Neural cell (in vitro differentiated cells): ENCODE results near the gene SLC35G1. TPM values are rescaled to one million over a fixed set of nuclear protein-coding genes. Genes with fewer than 3 reads are reported as not detected.

ENCODE experiments used
- H2AFZ ChIP-seq: fragments of 200-600, 300-800 bp; sonication (generic), shearing (Covaris generic); 2 replicates; pipeline ENCODE4 v1.6.0; 2014; ENCODE audit warnings: low read depth, mild to moderate bottlenecking, antibody characterized with exemption, low read length, moderate library complexity
- H3F3A ChIP-seq: fragments of 200-600 bp; shearing (Covaris generic); 2 replicates; pipeline ENCODE4 v1.6.1; 2016; ENCODE audit warnings: mild to moderate bottlenecking, moderate library complexity, mixed read lengths, antibody characterized with exemption, low read length; ENCODE audit not compliant: insufficient read depth, poor library complexity, severe bottlenecking
- H3K27ac ChIP-seq: fragments of 200-600, 300-800 bp; sonication (generic), shearing (Covaris generic); 2 replicates; pipeline ENCODE4 v1.5.1; 2014; ENCODE audit warnings: mild to moderate bottlenecking, low read length, moderate library complexity
- H3K27me3 ChIP-seq: fragments of 300-800, 200-600 bp; sonication (generic), shearing (Covaris generic); 2 replicates; pipeline ENCODE4 v1.6.0; 2014; ENCODE audit warnings: mild to moderate bottlenecking, low read depth, low read length, moderate library complexity; ENCODE audit not compliant: insufficient read depth
- H3K36me3 ChIP-seq: fragments of 300-800, 200-600 bp; sonication (generic), shearing (Covaris generic); 2 replicates; pipeline ENCODE4 v1.5.1; 2014; ENCODE audit warnings: mild to moderate bottlenecking, antibody characterized with exemption, low read length, moderate library complexity; ENCODE audit not compliant: insufficient read depth
- H3K4me2 ChIP-seq: fragments of 300-800, 200-600 bp; sonication (generic), shearing (Covaris generic); 2 replicates; pipeline ENCODE4 v1.6.0; 2014; ENCODE audit warnings: mild to moderate bottlenecking, low read length
- H3K4me3 ChIP-seq: fragments of 300-800, 200-600 bp; sonication (generic), shearing (Covaris generic); 2 replicates; pipeline ENCODE4 v1.5.1; 2014; ENCODE audit warnings: mild to moderate bottlenecking, low read length, moderate library complexity
- H3K79me2 ChIP-seq: fragments of 200-600 bp; shearing (Covaris generic); replicated peaks from 2 replicates; pipeline ENCODE4 v1.6.0; 2014; ENCODE audit warnings: mild to moderate bottlenecking, low read length, moderate library complexity; ENCODE audit not compliant: insufficient read depth
- H3K9ac ChIP-seq: fragments of 300-800, 200-600 bp; sonication (generic), shearing (Covaris generic); 2 replicates; pipeline ENCODE4 v1.6.1; 2016; ENCODE audit warnings: mild to moderate bottlenecking, low read length, mixed read lengths
- H3K9me2 ChIP-seq: fragments of 200-600 bp; shearing (Covaris generic); 2 replicates; pipeline ENCODE4 v1.6.1; 2016; ENCODE audit warnings: mild to moderate bottlenecking, low read length, mixed read lengths; ENCODE audit not compliant: insufficient read depth
- H3K9me3 ChIP-seq: fragments of 200-600, 300-800 bp; sonication (generic), shearing (Covaris generic); 2 replicates; pipeline ENCODE4 v1.6.1; 2016; ENCODE audit warnings: mild to moderate bottlenecking, mixed run types, low read length, moderate library complexity, mixed read lengths
- H4K20me1 ChIP-seq: fragments of 200-600 bp; shearing (Covaris generic); 2 replicates; pipeline ENCODE4 v1.6.1; 2016; ENCODE audit warnings: mild to moderate bottlenecking, mixed run types; ENCODE audit not compliant: insufficient read depth
- EP300 ChIP-seq: fragments of 450-650 bp; conservative IDR thresholded peaks from 2 replicates; pipeline ENCODE4 v1.6.1; 2014; ENCODE audit warnings: antibody characterized with exemption, mild to moderate bottlenecking, moderate library complexity; ENCODE audit not compliant: poor library complexity, severe bottlenecking
- EZH2 ChIP-seq: fragments of 200-600, 300-800 bp; shearing (Covaris generic), sonication (generic); IDR thresholded peaks from 2 replicates; pipeline ENCODE4 v1.6.1; 2014; ENCODE audit warnings: antibody characterized with exemption, low read length, borderline replicate concordance, mild to moderate bottlenecking; ENCODE audit not compliant: insufficient read depth, poor library complexity, severe bottlenecking
- MXI1 ChIP-seq: fragments of 450-650 bp; conservative IDR thresholded peaks from 2 replicates; pipeline ENCODE4 v1.6.1; 2014; ENCODE audit warnings: antibody characterized with exemption, mild to moderate bottlenecking; ENCODE audit not compliant: poor library complexity, severe bottlenecking
- POLR2AphosphoS5 ChIP-seq: IDR thresholded peaks from 2 replicates; pipeline ENCODE4 v1.6.1; 2012
- RAD21 ChIP-seq: fragments of 450-650 bp; conservative IDR thresholded peaks from 2 replicates; pipeline ENCODE4 v1.6.1; 2014; ENCODE audit warnings: antibody characterized with exemption, mild to moderate bottlenecking, moderate library complexity
- SMC3 ChIP-seq: fragments of 450-650 bp; conservative IDR thresholded peaks from 2 replicates; pipeline ENCODE4 v1.6.1; 2014; ENCODE audit warnings: antibody characterized with exemption, mild to moderate bottlenecking, moderate library complexity; ENCODE audit not compliant: poor library complexity
- TAF1 ChIP-seq: IDR thresholded peaks from 2 replicates; pipeline ENCODE4 v1.6.1; 2012; ENCODE audit warnings: low read depth
- polyA plus RNA-seq: library from polyadenylated mRNA; depleted of rRNA; stranded (reverse); fragments of >200 nt; gene quantifications from 2 replicates; pipeline ENCODE4 v1.2.3, GENCODE V29; 2014
- TF ChIP-seq, protein P1 (sequence below): fragments of 450-650 bp; IDR thresholded peaks from 2 replicates; pipeline ENCODE4 v1.5.1; 2014; ENCODE audit warnings: antibody characterized with exemption, mild to moderate bottlenecking, moderate library complexity; ENCODE audit not compliant: poor library complexity, severe bottlenecking
- TF ChIP-seq, protein P2 (sequence below): IDR thresholded peaks from 2 replicates; pipeline ENCODE4 v1.6.1; 2012; ENCODE audit warnings: borderline replicate concordance

The SLC35G1 gene
- polyA plus RNA-seq, 1 donor from 2014 or later, result 3.3 TPM

DNA sequence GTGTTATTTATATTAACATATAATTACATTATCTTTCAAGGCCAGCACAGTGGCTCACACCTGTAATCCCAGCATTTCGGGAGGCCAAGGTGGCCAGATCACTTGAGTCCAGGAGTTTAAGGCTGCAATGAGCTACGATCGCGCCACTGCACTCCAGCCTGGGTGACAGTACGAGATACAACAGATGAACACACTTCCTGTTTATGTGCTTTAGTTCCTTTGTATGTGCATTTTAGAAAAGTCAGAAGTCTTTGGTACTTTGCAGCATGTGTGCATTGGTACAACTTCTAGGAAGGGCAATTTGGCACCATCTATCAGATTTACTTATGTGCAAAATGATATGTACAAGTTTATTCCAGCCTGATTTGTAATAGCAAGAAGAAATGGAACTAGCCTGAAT lies 13.3 kb downstream of the SLC35G1 start:
- Histone ChIP-seq H3K9ac (no peak overlapping the region), H3K79me2 (no peaks in the 10 kb centered on the region), H3K4me3 (no peak overlapping the region), H3K9me2 (no peaks in the 10 kb centered on the region), H3K9me3 (no peaks in the 10 kb centered on the region), H3K4me2 (no peak overlapping the region), H3K36me3 (no peaks in the 10 kb centered on the region), H3K27me3 (no peaks in the 10 kb centered on the region), H4K20me1 (no peaks in the 10 kb centered on the region), H3K27ac (no peak overlapping the region), H2AFZ (no peak overlapping the region), H3F3A (no peaks in the 10 kb centered on the region)
- TF ChIP-seq EZH2 (no peak), MXI1 (no peak), RAD21 (no peak), POLR2AphosphoS5 (no peak), SMC3 (no peak), EP300 (no peak)

DNA sequence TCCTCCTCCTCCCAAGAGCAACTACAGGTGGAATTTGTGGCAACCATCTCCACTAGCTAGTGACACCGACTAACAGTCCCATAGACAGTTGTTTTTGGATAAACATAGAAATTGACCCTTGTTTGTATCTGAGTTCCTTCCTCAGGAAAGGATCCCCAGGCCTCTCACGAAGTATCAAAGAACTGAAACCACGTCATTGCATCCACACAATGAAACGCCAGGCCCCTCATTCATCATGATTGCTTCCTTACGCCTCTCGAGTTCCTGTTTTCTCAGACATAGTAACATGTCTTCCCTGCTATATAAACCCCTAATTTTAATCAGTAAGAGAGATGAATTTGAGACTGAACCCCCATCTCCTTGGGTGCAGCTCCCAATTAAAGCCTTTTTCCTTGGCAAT lies 18.1 kb downstream of the SLC35G1 start:
- TF ChIP-seq EZH2 (no peak), RAD21 (no peak), POLR2AphosphoS5 (no peak), MXI1 (no peak), SMC3 (no peak), TAF1 (no peak)

DNA sequence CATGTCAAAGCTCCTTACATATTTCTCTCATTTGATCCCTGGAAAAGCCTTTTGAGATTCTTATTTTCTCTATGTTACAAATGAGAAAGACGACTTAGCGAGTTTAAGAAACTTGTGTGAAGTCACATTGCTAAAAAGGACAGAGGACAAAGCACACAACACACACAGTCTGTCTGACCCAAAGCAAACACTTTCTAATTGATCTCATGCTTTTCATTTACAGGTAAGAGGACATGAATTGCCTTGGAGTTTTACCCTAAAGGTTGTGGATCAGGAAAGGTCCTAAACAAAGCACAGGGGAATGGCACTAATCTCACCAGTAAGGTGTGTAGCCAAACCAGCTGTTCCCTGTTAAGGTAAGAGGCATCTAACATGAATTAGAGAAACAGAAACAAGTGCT lies 18.7 kb downstream of the SLC35G1 start:
- no peaks in the 10 kb centered on the region for H3K36me3 ChIP-seq
- no peaks in the 10 kb centered on the region for H4K20me1 ChIP-seq
- TF ChIP-seq SMC3, result no peak
- no peak for TF ChIP-seq POLR2AphosphoS5
- TF ChIP-seq MXI1, result no peak
- no peak for TF ChIP-seq EP300
- TF ChIP-seq RAD21, result no peak
- no peak for TF ChIP-seq EZH2
- TF ChIP-seq, protein P1, sequence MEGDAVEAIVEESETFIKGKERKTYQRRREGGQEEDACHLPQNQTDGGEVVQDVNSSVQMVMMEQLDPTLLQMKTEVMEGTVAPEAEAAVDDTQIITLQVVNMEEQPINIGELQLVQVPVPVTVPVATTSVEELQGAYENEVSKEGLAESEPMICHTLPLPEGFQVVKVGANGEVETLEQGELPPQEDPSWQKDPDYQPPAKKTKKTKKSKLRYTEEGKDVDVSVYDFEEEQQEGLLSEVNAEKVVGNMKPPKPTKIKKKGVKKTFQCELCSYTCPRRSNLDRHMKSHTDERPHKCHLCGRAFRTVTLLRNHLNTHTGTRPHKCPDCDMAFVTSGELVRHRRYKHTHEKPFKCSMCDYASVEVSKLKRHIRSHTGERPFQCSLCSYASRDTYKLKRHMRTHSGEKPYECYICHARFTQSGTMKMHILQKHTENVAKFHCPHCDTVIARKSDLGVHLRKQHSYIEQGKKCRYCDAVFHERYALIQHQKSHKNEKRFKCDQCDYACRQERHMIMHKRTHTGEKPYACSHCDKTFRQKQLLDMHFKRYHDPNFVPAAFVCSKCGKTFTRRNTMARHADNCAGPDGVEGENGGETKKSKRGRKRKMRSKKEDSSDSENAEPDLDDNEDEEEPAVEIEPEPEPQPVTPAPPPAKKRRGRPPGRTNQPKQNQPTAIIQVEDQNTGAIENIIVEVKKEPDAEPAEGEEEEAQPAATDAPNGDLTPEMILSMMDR, result no peak
- no peak for TF ChIP-seq TAF1
- TF ChIP-seq, protein P2, sequence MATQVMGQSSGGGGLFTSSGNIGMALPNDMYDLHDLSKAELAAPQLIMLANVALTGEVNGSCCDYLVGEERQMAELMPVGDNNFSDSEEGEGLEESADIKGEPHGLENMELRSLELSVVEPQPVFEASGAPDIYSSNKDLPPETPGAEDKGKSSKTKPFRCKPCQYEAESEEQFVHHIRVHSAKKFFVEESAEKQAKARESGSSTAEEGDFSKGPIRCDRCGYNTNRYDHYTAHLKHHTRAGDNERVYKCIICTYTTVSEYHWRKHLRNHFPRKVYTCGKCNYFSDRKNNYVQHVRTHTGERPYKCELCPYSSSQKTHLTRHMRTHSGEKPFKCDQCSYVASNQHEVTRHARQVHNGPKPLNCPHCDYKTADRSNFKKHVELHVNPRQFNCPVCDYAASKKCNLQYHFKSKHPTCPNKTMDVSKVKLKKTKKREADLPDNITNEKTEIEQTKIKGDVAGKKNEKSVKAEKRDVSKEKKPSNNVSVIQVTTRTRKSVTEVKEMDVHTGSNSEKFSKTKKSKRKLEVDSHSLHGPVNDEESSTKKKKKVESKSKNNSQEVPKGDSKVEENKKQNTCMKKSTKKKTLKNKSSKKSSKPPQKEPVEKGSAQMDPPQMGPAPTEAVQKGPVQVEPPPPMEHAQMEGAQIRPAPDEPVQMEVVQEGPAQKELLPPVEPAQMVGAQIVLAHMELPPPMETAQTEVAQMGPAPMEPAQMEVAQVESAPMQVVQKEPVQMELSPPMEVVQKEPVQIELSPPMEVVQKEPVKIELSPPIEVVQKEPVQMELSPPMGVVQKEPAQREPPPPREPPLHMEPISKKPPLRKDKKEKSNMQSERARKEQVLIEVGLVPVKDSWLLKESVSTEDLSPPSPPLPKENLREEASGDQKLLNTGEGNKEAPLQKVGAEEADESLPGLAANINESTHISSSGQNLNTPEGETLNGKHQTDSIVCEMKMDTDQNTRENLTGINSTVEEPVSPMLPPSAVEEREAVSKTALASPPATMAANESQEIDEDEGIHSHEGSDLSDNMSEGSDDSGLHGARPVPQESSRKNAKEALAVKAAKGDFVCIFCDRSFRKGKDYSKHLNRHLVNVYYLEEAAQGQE, result no peak
- no peak overlapping the region for H3K9ac ChIP-seq
- H3K9me3 ChIP-seq, result no peaks in the 10 kb centered on the region
- no peaks in the 10 kb centered on the region for H3F3A ChIP-seq
- no peak overlapping the region for H3K4me2 ChIP-seq
- H2AFZ ChIP-seq, result no peak overlapping the region
- H3K27me3 ChIP-seq, result no peaks in the 10 kb centered on the region
- no peaks in the 10 kb centered on the region for H3K79me2 ChIP-seq
- H3K4me3 ChIP-seq, result no peak overlapping the region
- H3K9me2 ChIP-seq, result no peaks in the 10 kb centered on the region
- H3K27ac ChIP-seq, result no peak overlapping the region

More for the DNA sequence above, 18.1 kb downstream of the SLC35G1 start:
- Histone ChIP-seq H4K20me1 (no peaks in the 10 kb centered on the region), H3F3A (no peaks in the 10 kb centered on the region), H3K27ac (no peak overlapping the region), H3K4me3 (no peak overlapping the region), H3K9me2 (no peaks in the 10 kb centered on the region), H3K9me3 (no peaks in the 10 kb centered on the region), H3K27me3 (no peaks in the 10 kb centered on the region), H3K9ac (no peak overlapping the region), H3K4me2 (no peak overlapping the region), H2AFZ (no peak overlapping the region), H3K79me2 (no peaks in the 10 kb centered on the region), H3K36me3 (no peaks in the 10 kb centered on the region)
